HCT116 (cell line): Measurements from ENCODE around the gene PAGR1. TPM values are rescaled to one million over a fixed set of nuclear protein-coding genes. Genes with fewer than 3 reads are reported as not detected.
A peak's percentile ranks its signal among the peaks of the same experiment; 100 is the strongest.

Experiments
- ATAC-seq: fragments of 200-7000 bp; cut with Tn5 transposase; 2 replicates; pipeline ENCODE4 v1.9.1; 2020; ENCODE audit warnings: mild to moderate bottlenecking, moderate library complexity
- BruUV-seq: library from RNA; stranded (reverse); fragments of 400-500 nt; replicated peaks from 2 replicates; lab custom pipeline; 2021; lab: Mats Ljungman, UMichigan
- CTCF ChIA-PET: fragments of 300-600 bp; sonication (Branson Sonifier 250); formaldehyde crosslinking; loops from one replicate; lab custom pipeline; 2021; ENCODE audit warnings: antibody characterized with exemption; lab: Charles Lee
- POLR2A ChIA-PET: fragments of 300-600, 350-600 bp; sonication (Branson Sonifier 250); formaldehyde crosslinking; loops from one replicate; lab custom pipeline; 2021; ENCODE audit warnings: antibody characterized with exemption; lab: Charles Lee
- RAD21 ChIA-PET, 2 experiments: fragments of 300-600 bp; sonication (Branson Sonifier 250); formaldehyde crosslinking; loops; one replicate each; lab custom pipeline; 2023; ENCODE audit warnings: low total read pairs in 2 of 2; ENCODE audit not compliant: uncharacterized antibody in 2 of 2, unreplicated experiment in 2 of 2, low non-redundant PET in 1 of 2; lab: Charles Lee
- DNase-seq: peaks from one replicate; pipeline ENCODE4 v3.0.0-alpha.2; 2010; ENCODE audit warnings: low read depth, low spot score
- H2AFZ ChIP-seq: fragments of 200-600 bp; shearing (Covaris generic), sonication (generic); 2 replicates; pipeline ENCODE4 v1.6.1; 2017; ENCODE audit warnings: low read depth, mixed run types, mixed read lengths, antibody characterized with exemption, low read length; ENCODE audit not compliant: poor library complexity, severe bottlenecking
- H3K27ac ChIP-seq: 2 replicates; pipeline ENCODE4 v1.5.1; 2012; ENCODE audit warnings: low read depth, low read length
- H3K27me3 ChIP-seq: fragments of 200-600 bp; sonication (generic); 2 replicates; pipeline ENCODE4 v1.6.1; 2016; ENCODE audit warnings: mixed run types, low read length, mixed read lengths; ENCODE audit not compliant: insufficient read depth
- H3K36me3 ChIP-seq, 2 experiments: fragments of 200-500 bp in 1 of 2; fragments of 200-600 bp in 1 of 2; sonication (Bioruptor generic) in 1 of 2; sonication (generic) in 1 of 2; 2 replicates each; pipeline versions ENCODE4 v1.5.1 to v1.6.1; 2014 to 2016; ENCODE audit warnings: low read length in 2 of 2, inconsistent platforms in 1 of 2, mixed read lengths in 1 of 2, mixed run types in 1 of 2; ENCODE audit not compliant: insufficient read depth in 2 of 2, control insufficient read depth in 1 of 2
- H3K4me1 ChIP-seq, 2 experiments: fragments of 200-600 bp in 1 of 2; sonication (generic) in 1 of 2; 2 replicates each; pipeline versions ENCODE4 v1.5.1 to v1.6.1; 2012 to 2017; ENCODE audit warnings: low read length in 2 of 2, inconsistent platforms in 1 of 2, mild to moderate bottlenecking in 1 of 2, mixed read lengths in 1 of 2, mixed run types in 1 of 2, moderate library complexity in 1 of 2; ENCODE audit not compliant: insufficient read depth in 2 of 2, control insufficient read depth in 1 of 2
- H3K4me2 ChIP-seq: fragments of 200-600 bp; sonication (generic); 2 replicates; pipeline ENCODE4 v1.6.1; 2017; ENCODE audit warnings: mixed run types, low read length, mixed read lengths
- H3K4me3 ChIP-seq, 2 experiments: fragments of 200-600 bp in 1 of 2; sonication (generic) in 1 of 2; replicated peaks in 1 of 2; 2 replicates each; pipeline ENCODE4 v1.5.1; 2011 to 2016; ENCODE audit warnings: low read length in 2 of 2, control low read depth in 1 of 2, low read depth in 1 of 2, mild to moderate bottlenecking in 1 of 2, mixed read lengths in 1 of 2, mixed run types in 1 of 2
- H3K79me2 ChIP-seq: fragments of 200-600 bp; sonication (generic); 2 replicates; pipeline ENCODE4 v1.6.1; 2017; ENCODE audit warnings: mild to moderate bottlenecking, mixed run types, low read length, moderate library complexity, mixed read lengths; ENCODE audit not compliant: insufficient read depth
- H3K9ac ChIP-seq: fragments of 200-600 bp; sonication (generic); 2 replicates; pipeline ENCODE4 v1.6.1; 2016; ENCODE audit warnings: low read length, mixed read lengths
- H3K9me2 ChIP-seq: fragments of 200-600 bp; sonication (generic), shearing (Covaris generic); 2 replicates; pipeline ENCODE4 v1.6.1; 2017; ENCODE audit warnings: mixed run types, mild to moderate bottlenecking, moderate library complexity; ENCODE audit not compliant: insufficient read depth
- H3K9me3 ChIP-seq, 2 experiments: fragments of 200-500 bp in 1 of 2; fragments of 200-600 bp in 1 of 2; sonication (Bioruptor generic) in 1 of 2; sonication (generic) in 1 of 2; 2 replicates each; pipeline ENCODE4 v1.6.1; 2014 to 2017; ENCODE audit warnings: low read length in 2 of 2, mixed read lengths in 2 of 2, inconsistent platforms in 1 of 2, low read depth in 1 of 2, mild to moderate bottlenecking in 1 of 2, mixed run types in 1 of 2, moderate library complexity in 1 of 2; ENCODE audit not compliant: control insufficient read depth in 1 of 2, insufficient read depth in 1 of 2
- H4K20me1 ChIP-seq: fragments of 200-600 bp; sonication (generic), shearing (Covaris generic); 2 replicates; pipeline ENCODE4 v1.6.1; 2017; ENCODE audit warnings: mixed run types, mild to moderate bottlenecking, moderate library complexity; ENCODE audit not compliant: insufficient read depth
- EZH2phosphoT487 ChIP-seq: fragments of 200-600 bp; IDR thresholded peaks from 2 replicates; pipeline ENCODE4 v1.6.1; 2018; ENCODE audit warnings: antibody characterized with exemption, borderline replicate concordance
- SP1 ChIP-seq: IDR thresholded peaks from 2 replicates; pipeline ENCODE4 v1.6.1; 2012; ENCODE audit warnings: low read depth
- YY1 ChIP-seq: IDR thresholded peaks from 2 replicates; pipeline ENCODE4 v1.6.1; 2011; ENCODE audit warnings: low read length, low read depth, moderate library complexity, mild to moderate bottlenecking; ENCODE audit not compliant: insufficient replicate concordance; ENCODE audit errors: extremely low read depth
- ZBTB33 ChIP-seq: IDR thresholded peaks from 2 replicates; pipeline ENCODE4 v1.6.1; 2011; ENCODE audit warnings: mild to moderate bottlenecking, low read length, moderate library complexity; ENCODE audit not compliant: insufficient replicate concordance; ENCODE audit errors: extremely low read depth
- intact Hi-C: fragments of 100-400 bp; cut with micrococcal nuclease; formaldehyde crosslinking; loops from 2 replicates; pipeline ENCODE4 v1.10.0; 2022
- total RNA-seq: library from RNA; stranded (reverse); gene quantifications from one replicate; pipeline ENCODE4 v1.2.1, GENCODE V29; 2021; ENCODE audit not compliant: unreplicated experiment

The PAGR1 gene
- total RNA-seq, 1 experiment from 2014 or later = 28.9 TPM

- peak; percentile 27 for TF ChIP-seq ZBTB33
Measured at GRCh38 chr16:29862884-29863668, 47.1 kb downstream of the PAGR1 start, which contains the start of gene CDIPT (continued).

- Histone ChIP-seq H3K9me3 (no peaks in the 10 kb centered on the region), H3K9ac (peak overlapping the region; percentile 78), H2AFZ (no peak overlapping the region), H3K4me2 (peak overlapping the region; percentile 77), H4K20me1 (no peaks in the 10 kb centered on the region), H3K4me1 (peaks cover 0 to 18% of the 10 kb centered on the region in 2 experiments; a peak in 3 of 4 replicates), H3K9me2 (no peaks in the 10 kb centered on the region), H3K27me3 (no peaks in the 10 kb centered on the region), H3K4me3 (peak overlapping the region; percentile 20 to 89), H3K27ac (peak overlapping the region; percentile 15; the same call in 1 of the 2 replicates), H3K79me2 (peaks cover 20% of the 10 kb centered on the region), H3K36me3 (peaks cover 10 to 13% of the 10 kb centered on the region in 2 experiments; a peak in 3 of 4 replicates)
- intact Hi-C loops = loop anchor here (5.0 kb wide), 1 partner anchor 46 kb away; the partner anchor contains the start of gene PAGR1
- BruUV-seq = no TSS peak
- no peak for DNase-seq
- RAD21 ChIA-PET = no interaction called here
- CTCF ChIA-PET = interaction anchor here (0.8 to 3.0 kb wide), 4 partner anchors 16 to 47 kb away, joined by 3 to 19 read pairs (median 4); partner anchors contain the start of genes ASPHD1 and MVP
- no peak for ATAC-seq
- POLR2A ChIA-PET = interaction anchor here (1.0 to 1.3 kb wide), 2 partner anchors 44 to 155 kb away, joined by 3 to 4 read pairs; partner anchors contain the start of gene MVP
- TF ChIP-seq EZH2phosphoT487 (no peak), ZBTB33 (no peak), SP1 (no peak), YY1 (no peak)
Measured at GRCh38 chr16:29863669-29863984, 47.7 kb downstream of the PAGR1 start.
